GM18870 (cell line): ENCODE measurements around the gene PSMD6.

ENCODE experiments used
- ATAC-seq: cut with Tn5 transposase; IDR thresholded peaks from one replicate; pipeline ENCODE4 v1.9.1; 2021; ENCODE audit warnings: moderate library complexity; ENCODE audit not compliant: unreplicated experiment

Gene PSMD6

GRCh38 chr3:64023187-64023860, at the start of gene PSMD6:
Gene PSMD6 (minus strand): TSS chr3:64023494. CDS start chr3:64023419, 75 bp downstream.
- peak; percentile 87 for ATAC-seq

- ATAC-seq = no peak
Measured at GRCh38 chr3:64072126-64072525, 48.8 kb upstream of the PSMD6 start.

- no peak for ATAC-seq
Measured at GRCh38 chr3:64070704-64071103, 47.4 kb upstream of the PSMD6 start.

GRCh38 chr3:64067506-64068346, 44.4 kb upstream of the PSMD6 start:
- no peak for ATAC-seq

- no peak for ATAC-seq
Measured at GRCh38 chr3:64064804-64065203, 41.5 kb upstream of the PSMD6 start.

- ATAC-seq = no peak
Measured at GRCh38 chr3:64063983-64064438, 40.7 kb upstream of the PSMD6 start.

GRCh38 chr3:64063207-64063982, 40.1 kb upstream of the PSMD6 start:
- no peak for ATAC-seq

- ATAC-seq = no peak
Measured at GRCh38 chr3:64061628-64062027, 38.3 kb upstream of the PSMD6 start.

- ATAC-seq = no peak
Measured at GRCh38 chr3:64059484-64060175, 36.3 kb upstream of the PSMD6 start.

GRCh38 chr3:64058566-64058965, 35.3 kb upstream of the PSMD6 start:
- ATAC-seq = no peak

GRCh38 chr3:64057231-64057630, 33.9 kb upstream of the PSMD6 start:
- no peak for ATAC-seq

GRCh38 chr3:64056606-64057180, 33.4 kb upstream of the PSMD6 start:
- no peak for ATAC-seq

- no peak for ATAC-seq
Measured at GRCh38 chr3:64055076-64055475, 31.8 kb upstream of the PSMD6 start.

GRCh38 chr3:64054488-64054887, 31.2 kb upstream of the PSMD6 start:
- no peak for ATAC-seq

- no peak for ATAC-seq
Measured at GRCh38 chr3:64053581-64053980, 30.3 kb upstream of the PSMD6 start.

GRCh38 chr3:64053117-64053516, 29.8 kb upstream of the PSMD6 start:
- no peak for ATAC-seq

- ATAC-seq = no peak
Measured at GRCh38 chr3:64049832-64050231, 26.5 kb upstream of the PSMD6 start.

GRCh38 chr3:64049136-64049535, 25.8 kb upstream of the PSMD6 start:
- ATAC-seq = no peak

- ATAC-seq = no peak
Measured at GRCh38 chr3:64048631-64049061, 25.4 kb upstream of the PSMD6 start.

GRCh38 chr3:64047787-64048186, 24.5 kb upstream of the PSMD6 start:
- no peak for ATAC-seq
